Mesenchymal stem cell (in vitro differentiated cells and primary cell): ENCODE results near the gene NGF.

Experiments
- DNase-seq: peaks from one replicate; pipeline ENCODE4 v3.0.0-alpha.2; 2013
- H2AFZ ChIP-seq: one replicate; pipeline ENCODE4 v1.6.1; 2013; ENCODE audit warnings: low read depth, mild to moderate bottlenecking, control low read depth, inconsistent platforms, low read length, moderate library complexity
- H2AK5ac ChIP-seq: 2 replicates; pipeline ENCODE4 v1.6.1; 2013; ENCODE audit warnings: low read length, moderate library complexity, mild to moderate bottlenecking, inconsistent platforms; ENCODE audit not compliant: severe bottlenecking
- H2BK120ac ChIP-seq: one replicate; pipeline ENCODE4 v1.6.1; 2013; ENCODE audit warnings: low read depth, mild to moderate bottlenecking, inconsistent platforms, low read length, moderate library complexity
- H2BK12ac ChIP-seq, 2 experiments: one replicate each; pipeline ENCODE4 v1.6.1; 2013; ENCODE audit warnings: inconsistent platforms in 2 of 2, low read length in 2 of 2, mild to moderate bottlenecking in 2 of 2, moderate library complexity in 2 of 2, control low read depth in 1 of 2
- H2BK15ac ChIP-seq: one replicate; pipeline ENCODE4 v1.6.1; 2013; ENCODE audit warnings: mild to moderate bottlenecking, low read depth, inconsistent platforms; ENCODE audit not compliant: poor library complexity, severe bottlenecking
- H2BK5ac ChIP-seq: 2 replicates; pipeline ENCODE4 v1.6.1; 2013; ENCODE audit warnings: low read depth, mild to moderate bottlenecking, low read length, control low read depth, inconsistent platforms; ENCODE audit not compliant: poor library complexity, severe bottlenecking
- H3K14ac ChIP-seq, 2 experiments: one replicate each; pipeline ENCODE4 v1.6.1; 2013; ENCODE audit warnings: inconsistent platforms in 2 of 2, low read length in 2 of 2, control low read depth in 1 of 2, mild to moderate bottlenecking in 1 of 2, moderate library complexity in 1 of 2
- H3K18ac ChIP-seq, 2 experiments: one replicate each; pipeline ENCODE4 v1.6.1; 2013; ENCODE audit warnings: inconsistent platforms in 2 of 2, low read length in 2 of 2, control low read depth in 1 of 2, low read depth in 1 of 2, mild to moderate bottlenecking in 1 of 2
- H3K23ac ChIP-seq, 2 experiments: one replicate each; pipeline ENCODE4 v1.6.1; 2013; ENCODE audit warnings: inconsistent platforms in 2 of 2, low read length in 2 of 2, mild to moderate bottlenecking in 2 of 2, moderate library complexity in 2 of 2, control low read depth in 1 of 2
- H3K27ac ChIP-seq: 2 replicates; pipeline ENCODE4 v1.5.1; 2013; ENCODE audit warnings: mild to moderate bottlenecking, moderate library complexity, low read length, control low read depth, inconsistent platforms; ENCODE audit not compliant: poor library complexity, severe bottlenecking
- H3K27me3 ChIP-seq, 2 experiments: 2 replicates each; pipeline versions ENCODE4 v1.6.1 to v1.7.0; 2013; ENCODE audit warnings: low read length in 2 of 2, mild to moderate bottlenecking in 2 of 2, moderate library complexity in 2 of 2, control low read depth in 1 of 2, inconsistent platforms in 1 of 2; ENCODE audit not compliant: control insufficient read depth in 1 of 2, insufficient read depth in 1 of 2
- H3K36me3 ChIP-seq, 2 experiments: 2 replicates each; pipeline versions ENCODE4 v1.6.1 to v1.7.0; 2013; ENCODE audit warnings: low read length in 2 of 2, control low read depth in 1 of 2, inconsistent platforms in 1 of 2, low read depth in 1 of 2, mild to moderate bottlenecking in 1 of 2; ENCODE audit not compliant: insufficient read depth in 2 of 2, control insufficient read depth in 1 of 2
- H3K4ac ChIP-seq, 2 experiments: one replicate each; pipeline ENCODE4 v1.6.1; 2013; ENCODE audit warnings: inconsistent platforms in 2 of 2, low read length in 2 of 2, mild to moderate bottlenecking in 2 of 2, moderate library complexity in 2 of 2, control low read depth in 1 of 2, low read depth in 1 of 2
- H3K4me1 ChIP-seq: 2 replicates; pipeline ENCODE4 v1.6.1; 2013; ENCODE audit warnings: low read depth, low read length, control low read depth; ENCODE audit not compliant: control insufficient read depth, insufficient read depth
- H3K4me2 ChIP-seq: 2 replicates; pipeline ENCODE4 v1.6.1; 2013; ENCODE audit warnings: low read length, mild to moderate bottlenecking, inconsistent platforms; ENCODE audit not compliant: poor library complexity, severe bottlenecking
- H3K4me3 ChIP-seq, 2 experiments: 2 replicates each; pipeline versions ENCODE4 v1.5.1 to v1.7.0; 2013; ENCODE audit warnings: low read length in 2 of 2, mild to moderate bottlenecking in 2 of 2, control low read depth in 1 of 2, low read depth in 1 of 2; ENCODE audit not compliant: insufficient read depth in 1 of 2
- H3K79me1 ChIP-seq: replicated peaks from 2 replicates; pipeline ENCODE4 v1.6.1; 2013; ENCODE audit warnings: mild to moderate bottlenecking, control low read depth, low read length, inconsistent platforms; ENCODE audit not compliant: poor library complexity, severe bottlenecking
- H3K9ac ChIP-seq: 2 replicates; pipeline ENCODE4 v1.7.0; 2013; ENCODE audit warnings: mild to moderate bottlenecking, low read length, moderate library complexity
- H3K9me3 ChIP-seq: 2 replicates; pipeline ENCODE4 v1.7.0; 2013; ENCODE audit warnings: mild to moderate bottlenecking, low read length; ENCODE audit not compliant: control insufficient read depth
- H4K8ac ChIP-seq: one replicate; pipeline ENCODE4 v1.6.1; 2013; ENCODE audit warnings: inconsistent platforms, mild to moderate bottlenecking, low read length, moderate library complexity
- H4K91ac ChIP-seq: one replicate; pipeline ENCODE4 v1.6.1; 2013; ENCODE audit warnings: mild to moderate bottlenecking, low read length, inconsistent platforms
- WGBS: methylation state at CpG from one replicate; pipeline ENCODE4 v1.1.7; 2013; ENCODE audit warnings: mixed read lengths; 5-methylcytosine and 5-hydroxymethylcytosine counted together

Gene NGF

DNA sequence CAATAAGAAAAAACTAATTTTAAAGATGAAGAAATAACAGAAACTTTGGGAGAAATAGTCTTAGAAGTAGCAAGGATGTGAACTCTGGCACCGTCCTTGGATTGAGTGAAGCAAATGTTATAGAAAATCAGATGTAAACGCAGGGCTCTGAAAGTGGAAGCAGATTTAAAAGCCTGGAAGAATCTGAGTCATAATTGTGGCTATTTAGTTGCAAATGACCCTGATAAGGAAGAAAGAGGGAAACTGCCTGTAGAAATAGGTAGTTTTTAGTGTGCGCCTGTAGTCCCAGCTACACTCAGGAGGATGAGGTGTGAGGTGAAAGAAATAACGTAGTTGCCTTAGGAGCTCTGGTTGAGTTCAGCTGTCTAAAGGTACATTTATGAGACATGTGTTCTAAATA lies 101.0 kb downstream of the NGF start:
- Histone ChIP-seq H2BK12ac (no peak overlapping the region), H4K8ac (no peak overlapping the region), H3K4me2 (no peak overlapping the region), H2AK5ac (no peak overlapping the region), H3K27ac (no peak overlapping the region), H2AFZ (no peak overlapping the region), H2BK15ac (no peak overlapping the region), H3K23ac (no peak overlapping the region), H3K4me3 (peak overlapping the region in 1 of 2 experiments; percentile 11), H3K36me3 (no peaks in the 10 kb centered on the region), H3K18ac (no peak overlapping the region), H3K4ac (no peak overlapping the region), H3K4me1 (peaks cover 4% of the 10 kb centered on the region), H3K9ac (no peak overlapping the region), H3K79me1 (no peaks in the 10 kb centered on the region), H3K14ac (no peak overlapping the region), H4K91ac (no peak overlapping the region), H2BK120ac (no peak overlapping the region), H3K27me3 (no peaks in the 10 kb centered on the region), H3K9me3 (peaks cover 7% of the 10 kb centered on the region), H2BK5ac (no peak overlapping the region)
- 84% methylated on average over 4 of the region's 4 CpGs for WGBS
- DNase-seq, result no peak
